Trophoblast cell (in vitro differentiated cells and primary cell): Measurements from ENCODE around the gene IL32.

Source experiments
- DNase-seq, 2 donors: peaks; one replicate each; pipeline ENCODE4 v3.0.0-alpha.2; 2016
- H2AFZ ChIP-seq: 2 replicates; pipeline ENCODE4 v1.6.1; 2013; ENCODE audit warnings: low read length, moderate library complexity, mild to moderate bottlenecking; ENCODE audit not compliant: insufficient read depth, poor library complexity
- H2AK5ac ChIP-seq: 2 replicates; pipeline ENCODE4 v1.6.1; 2013; ENCODE audit warnings: mild to moderate bottlenecking, low read length
- H2BK120ac ChIP-seq: 2 replicates; pipeline ENCODE4 v1.6.1; 2013; ENCODE audit warnings: low read length, mild to moderate bottlenecking, moderate library complexity; ENCODE audit not compliant: insufficient read depth, poor library complexity
- H2BK12ac ChIP-seq: 2 replicates; pipeline ENCODE4 v1.6.1; 2013; ENCODE audit warnings: mild to moderate bottlenecking, low read length, moderate library complexity
- H2BK5ac ChIP-seq: 2 replicates; pipeline ENCODE4 v1.6.1; 2013; ENCODE audit warnings: low read length, low read depth, moderate library complexity, mild to moderate bottlenecking; ENCODE audit not compliant: poor library complexity
- H3K14ac ChIP-seq: 2 replicates; pipeline ENCODE4 v1.6.1; 2013; ENCODE audit warnings: mild to moderate bottlenecking, low read length
- H3K18ac ChIP-seq: 2 replicates; pipeline ENCODE4 v1.6.1; 2013; ENCODE audit warnings: mild to moderate bottlenecking, low read length
- H3K23ac ChIP-seq: 2 replicates; pipeline ENCODE4 v1.6.1; 2013; ENCODE audit warnings: low read length
- H3K27ac ChIP-seq: 2 replicates; pipeline ENCODE4 v1.5.1; 2013; ENCODE audit warnings: low read depth, mild to moderate bottlenecking, inconsistent platforms, low read length, moderate library complexity
- H3K27me3 ChIP-seq: 2 replicates; pipeline ENCODE4 v1.6.1; 2013; ENCODE audit warnings: inconsistent platforms, mild to moderate bottlenecking, low read length, moderate library complexity; ENCODE audit not compliant: insufficient read depth
- H3K36me3 ChIP-seq, 2 experiments: 1 replicate in 1 of 2; 2 replicates in 1 of 2; pipeline ENCODE4 v1.6.1; 2013; ENCODE audit warnings: low read length in 2 of 2, mild to moderate bottlenecking in 2 of 2, moderate library complexity in 1 of 2; ENCODE audit not compliant: insufficient read depth in 2 of 2, control insufficient read depth in 1 of 2
- H3K4ac ChIP-seq: 2 replicates; pipeline ENCODE4 v1.6.1; 2013; ENCODE audit warnings: low read depth, mild to moderate bottlenecking, low read length, moderate library complexity
- H3K4me1 ChIP-seq, 2 experiments: 1 replicate in 1 of 2; 2 replicates in 1 of 2; pipeline ENCODE4 v1.6.1; 2013; ENCODE audit warnings: low read length in 2 of 2, mild to moderate bottlenecking in 2 of 2, moderate library complexity in 1 of 2; ENCODE audit not compliant: insufficient read depth in 2 of 2, control insufficient read depth in 1 of 2
- H3K4me2 ChIP-seq: 2 replicates; pipeline ENCODE4 v1.6.1; 2013; ENCODE audit warnings: inconsistent platforms, mild to moderate bottlenecking, low read length, moderate library complexity
- H3K4me3 ChIP-seq: 2 replicates; pipeline ENCODE4 v1.5.1; 2013; ENCODE audit warnings: mild to moderate bottlenecking, low read depth, low read length, inconsistent platforms
- H3K79me1 ChIP-seq: one replicate; pipeline ENCODE4 v1.6.1; 2013; ENCODE audit warnings: low read length
- H3K79me2 ChIP-seq: 2 replicates; pipeline ENCODE4 v1.6.1; 2013; ENCODE audit warnings: low read length, mild to moderate bottlenecking; ENCODE audit not compliant: control insufficient read depth, insufficient read depth, poor library complexity
- H3K9ac ChIP-seq: 2 replicates; pipeline ENCODE4 v1.6.1; 2013; ENCODE audit warnings: mild to moderate bottlenecking, low read length
- H3K9me3 ChIP-seq: 2 replicates; pipeline ENCODE4 v1.6.1; 2013; ENCODE audit warnings: low read depth, mild to moderate bottlenecking, control low read depth, inconsistent platforms, low read length; ENCODE audit not compliant: insufficient read depth
- H4K12ac ChIP-seq: 2 replicates; pipeline ENCODE4 v1.6.1; 2013; ENCODE audit warnings: low read depth, mild to moderate bottlenecking, low read length, moderate library complexity
- H4K8ac ChIP-seq: 2 replicates; pipeline ENCODE4 v1.6.1; 2013; ENCODE audit warnings: low read depth, mild to moderate bottlenecking, low read length, moderate library complexity
- H4K91ac ChIP-seq: one replicate; pipeline ENCODE4 v1.6.1; 2013; ENCODE audit warnings: low read depth, mild to moderate bottlenecking, low read length, moderate library complexity
- WGBS: extraction: QIAGEN DNeasy Blood & Tissue Kit; methylation state at CpG from one replicate; pipeline ENCODE4 v1.1.7; 2013; ENCODE audit warnings: missing lambda C conversion rate; ENCODE audit not compliant: insufficient read length, insufficient coverage; ENCODE audit errors: extremely low coverage; 5-methylcytosine and 5-hydroxymethylcytosine counted together

IL32 gene

GRCh38 chr16:3025032-3026002, 40.1 kb upstream of the IL32 start:
- Histone ChIP-seq H3K36me3 (peaks cover 33 to 36% of the 10 kb centered on the region in 2 experiments), H3K79me1 (peaks cover 32% of the 10 kb centered on the region), H3K4ac (no peak overlapping the region), H2BK12ac (no peak overlapping the region), H3K18ac (no peak overlapping the region), H2BK5ac (no peak overlapping the region), H3K4me2 (no peak overlapping the region), H3K27me3 (no peaks in the 10 kb centered on the region), H4K8ac (no peak overlapping the region), H3K4me3 (no peak overlapping the region), H4K12ac (no peak overlapping the region), H3K79me2 (peaks cover 24% of the 10 kb centered on the region), H2BK120ac (no peak overlapping the region), H4K91ac (no peak overlapping the region), H3K4me1 (peaks cover 15 to 16% of the 10 kb centered on the region in 2 experiments), H2AK5ac (no peak overlapping the region), H3K9ac (no peak overlapping the region), H2AFZ (no peak overlapping the region), H3K27ac (no peak overlapping the region), H3K14ac (no peak overlapping the region), H3K23ac (no peak overlapping the region), H3K9me3 (no peaks in the 10 kb centered on the region)
- DNase-seq: no peak
- WGBS: no CpG with 5 or more reads among the region's 18 CpGs

GRCh38 chr16:3026003-3026378, 39.4 kb upstream of the IL32 start:
- Histone ChIP-seq H3K79me1 (peaks cover 27% of the 10 kb centered on the region), H3K4me3 (no peak overlapping the region), H3K79me2 (peaks cover 19% of the 10 kb centered on the region), H3K27me3 (no peaks in the 10 kb centered on the region), H3K18ac (no peak overlapping the region), H3K14ac (no peak overlapping the region), H2AK5ac (no peak overlapping the region), H3K4ac (no peak overlapping the region), H2BK12ac (no peak overlapping the region), H3K4me2 (no peak overlapping the region), H3K4me1 (peaks cover 15 to 16% of the 10 kb centered on the region in 2 experiments), H3K23ac (no peak overlapping the region), H3K36me3 (peaks cover 33 to 36% of the 10 kb centered on the region in 2 experiments), H4K91ac (no peak overlapping the region), H4K12ac (no peak overlapping the region), H3K9me3 (no peaks in the 10 kb centered on the region), H4K8ac (no peak overlapping the region), H3K27ac (no peak overlapping the region), H2AFZ (no peak overlapping the region), H2BK5ac (no peak overlapping the region), H3K9ac (no peak overlapping the region), H2BK120ac (no peak overlapping the region)
- no CpG with 5 or more reads among the region's 8 CpGs for WGBS
- DNase-seq: no peak

- Histone ChIP-seq H2AK5ac (peak overlapping the region; percentile 16), H3K18ac (no peak overlapping the region), H2BK120ac (no peak overlapping the region), H3K79me1 (peaks cover 19% of the 10 kb centered on the region), H3K14ac (no peak overlapping the region), H3K79me2 (peaks cover 13% of the 10 kb centered on the region), H3K27ac (no peak overlapping the region), H3K4me3 (peak overlapping the region; percentile 14), H3K4me2 (no peak overlapping the region), H4K12ac (no peak overlapping the region), H3K4me1 (peaks cover 16 to 19% of the 10 kb centered on the region in 2 experiments), H3K4ac (no peak overlapping the region), H4K8ac (no peak overlapping the region), H2BK5ac (no peak overlapping the region), H3K27me3 (no peaks in the 10 kb centered on the region), H4K91ac (no peak overlapping the region), H2BK12ac (no peak overlapping the region), H2AFZ (no peak overlapping the region), H3K9ac (no peak overlapping the region), H3K9me3 (no peaks in the 10 kb centered on the region), H3K36me3 (peaks cover 28 to 31% of the 10 kb centered on the region in 2 experiments), H3K23ac (no peak overlapping the region)
- no peak for DNase-seq
- WGBS: no CpG with 5 or more reads among the region's 24 CpGs
Observed at GRCh38 chr16:3026609-3027488, 38.6 kb upstream of the IL32 start.

- no peak overlapping the region for H3K23ac ChIP-seq
- H2AK5ac ChIP-seq: peak overlapping the region; percentile 16
- H3K79me1 ChIP-seq: peaks cover 15% of the 10 kb centered on the region
- no peak overlapping the region for H2BK5ac ChIP-seq
- H4K91ac ChIP-seq: no peak overlapping the region
- H3K4me1 ChIP-seq: peaks cover 16 to 19% of the 10 kb centered on the region in 2 experiments
- H2BK12ac ChIP-seq: no peak overlapping the region
- DNase-seq: no peak
- no peak overlapping the region for H3K4ac ChIP-seq
- H3K18ac ChIP-seq: no peak overlapping the region
- H3K27ac ChIP-seq: no peak overlapping the region
- no CpG with 5 or more reads among the region's 8 CpGs for WGBS
- no peak overlapping the region for H2BK120ac ChIP-seq
- H4K12ac ChIP-seq: no peak overlapping the region
- H3K9me3 ChIP-seq: no peaks in the 10 kb centered on the region
- H3K79me2 ChIP-seq: peaks cover 11% of the 10 kb centered on the region
- H2AFZ ChIP-seq: no peak overlapping the region
- H3K36me3 ChIP-seq: peaks cover 25 to 27% of the 10 kb centered on the region in 2 experiments
- H3K27me3 ChIP-seq: no peaks in the 10 kb centered on the region
- H3K4me2 ChIP-seq: no peak overlapping the region
- H3K14ac ChIP-seq: no peak overlapping the region
- no peak overlapping the region for H4K8ac ChIP-seq
- no peak overlapping the region for H3K4me3 ChIP-seq
- no peak overlapping the region for H3K9ac ChIP-seq
Observed at GRCh38 chr16:3027489-3027795, 38.0 kb upstream of the IL32 start.
